HG03139 (cell line): ENCODE results near the gene MUSTN1.

Source experiments
- ATAC-seq: cut with Tn5 transposase; IDR thresholded peaks from one replicate; pipeline ENCODE4 v1.9.1; 2021; ENCODE audit not compliant: unreplicated experiment

Gene MUSTN1

GRCh38 chr3:52836471-52836845 lies 1.6 kb upstream of the MUSTN1 start:
- ATAC-seq: no peak

- no peak for ATAC-seq
Observed at GRCh38 chr3:52835766-52836470, 1.1 kb upstream of the MUSTN1 start.

- ATAC-seq: no peak
Observed at GRCh38 chr3:52833202-52833601, 1.6 kb downstream of the MUSTN1 start.

- no peak for ATAC-seq
Observed at GRCh38 chr3:52831500-52832301, 3.1 kb downstream of the MUSTN1 start.

GRCh38 chr3:52830535-52831258 lies 4.1 kb downstream of the MUSTN1 start, which contains the start of gene ITIH4:
Gene ITIH4, minus strand, starts transcription at chr3:52830672. Its CDS starts 30 bp downstream, at chr3:52830642.
- ATAC-seq: no peak

- ATAC-seq: no peak
Observed at GRCh38 chr3:52829906-52830463, 4.8 kb downstream of the MUSTN1 start.

GRCh38 chr3:52829482-52829881 lies 5.3 kb downstream of the MUSTN1 start:
- no peak for ATAC-seq

- no peak for ATAC-seq
Observed at GRCh38 chr3:52827866-52828376, 6.9 kb downstream of the MUSTN1 start.

- no peak for ATAC-seq
Observed at GRCh38 chr3:52827441-52827840, 7.4 kb downstream of the MUSTN1 start.

GRCh38 chr3:52824037-52824436 lies 10.8 kb downstream of the MUSTN1 start:
- ATAC-seq: no peak

- ATAC-seq: no peak
Observed at GRCh38 chr3:52822363-52822762, 12.5 kb downstream of the MUSTN1 start.

GRCh38 chr3:52820736-52821135 lies 14.1 kb downstream of the MUSTN1 start:
- ATAC-seq: no peak

GRCh38 chr3:52819936-52820335 lies 14.9 kb downstream of the MUSTN1 start:
- ATAC-seq: no peak

- no peak for ATAC-seq
Observed at GRCh38 chr3:52817860-52818259, 17.0 kb downstream of the MUSTN1 start.

GRCh38 chr3:52817221-52817620 lies 17.6 kb downstream of the MUSTN1 start:
- no peak for ATAC-seq

- no peak for ATAC-seq
Observed at GRCh38 chr3:52816654-52817053, 18.2 kb downstream of the MUSTN1 start.

GRCh38 chr3:52816199-52816598 lies 18.6 kb downstream of the MUSTN1 start:
- ATAC-seq: no peak

- ATAC-seq: no peak
Observed at GRCh38 chr3:52813810-52814209, 21.0 kb downstream of the MUSTN1 start.

- ATAC-seq: no peak
Observed at GRCh38 chr3:52811452-52812011, 23.3 kb downstream of the MUSTN1 start.

- ATAC-seq: no peak
Observed at GRCh38 chr3:52810923-52811322, 23.9 kb downstream of the MUSTN1 start.
